22Rv1 (cell line): ENCODE results near the gene PLSCR2.

ENCODE experiments used
- H3K27ac ChIP-seq: fragments of 450-650 bp; 2 replicates; pipeline ENCODE4 v1.5.1; 2017
- CTCF ChIP-seq: fragments of 450-650 bp; IDR thresholded peaks from 2 replicates; pipeline ENCODE4 v1.5.1; 2017; ENCODE audit warnings: mild to moderate bottlenecking
- ZFX ChIP-seq: fragments of 450-650 bp; IDR thresholded peaks from 2 replicates; pipeline ENCODE4 v1.6.1; 2017; ENCODE audit warnings: antibody characterized with exemption, borderline replicate concordance

PLSCR2 gene

GRCh38 chr3:146469150-146470017, at the start of gene PLSCR2:
Gene PLSCR2 (minus strand): TSS chr3:146469561. CDS start chr3:146459904, 9,657 bp downstream.
- TF ChIP-seq CTCF = no peak
- no peak for TF ChIP-seq ZFX
- peak within 1 kb of the TSS; percentile 47 for H3K27ac ChIP-seq

GRCh38 chr3:146517684-146518435, 48.5 kb upstream of the PLSCR2 start:
- TF ChIP-seq ZFX (no peak), CTCF (no peak)
- peak overlapping the region; percentile 28; the same call in 1 of the 2 replicates for H3K27ac ChIP-seq

GRCh38 chr3:146513386-146514051, 44.2 kb upstream of the PLSCR2 start:
- H3K27ac ChIP-seq = no peak overlapping the region
- TF ChIP-seq ZFX (no peak), CTCF (no peak)

GRCh38 chr3:146511402-146512134, 42.2 kb upstream of the PLSCR2 start:
- TF ChIP-seq ZFX = no peak
- no peak for TF ChIP-seq CTCF
- H3K27ac ChIP-seq = peak overlapping the region; percentile 45

- H3K27ac ChIP-seq = no peak overlapping the region
- TF ChIP-seq CTCF (no peak), ZFX (no peak)
Measured at GRCh38 chr3:146507331-146508120, 38.2 kb upstream of the PLSCR2 start.

- H3K27ac ChIP-seq = no peak overlapping the region
- TF ChIP-seq ZFX (no peak), CTCF (no peak)
Measured at GRCh38 chr3:146505516-146505915, 36.2 kb upstream of the PLSCR2 start.
